Measurements from ENCODE around the gene RPL38. TPM values are rescaled to one million over a fixed set of nuclear protein-coding genes. Genes with fewer than 3 reads are reported as not detected.

Gene RPL38
- total and polyA plus RNA-seq, 2 donors (not counting 1 experiment from before 2014, with no cell fraction given) = 722 to 1,550 TPM

DNA sequence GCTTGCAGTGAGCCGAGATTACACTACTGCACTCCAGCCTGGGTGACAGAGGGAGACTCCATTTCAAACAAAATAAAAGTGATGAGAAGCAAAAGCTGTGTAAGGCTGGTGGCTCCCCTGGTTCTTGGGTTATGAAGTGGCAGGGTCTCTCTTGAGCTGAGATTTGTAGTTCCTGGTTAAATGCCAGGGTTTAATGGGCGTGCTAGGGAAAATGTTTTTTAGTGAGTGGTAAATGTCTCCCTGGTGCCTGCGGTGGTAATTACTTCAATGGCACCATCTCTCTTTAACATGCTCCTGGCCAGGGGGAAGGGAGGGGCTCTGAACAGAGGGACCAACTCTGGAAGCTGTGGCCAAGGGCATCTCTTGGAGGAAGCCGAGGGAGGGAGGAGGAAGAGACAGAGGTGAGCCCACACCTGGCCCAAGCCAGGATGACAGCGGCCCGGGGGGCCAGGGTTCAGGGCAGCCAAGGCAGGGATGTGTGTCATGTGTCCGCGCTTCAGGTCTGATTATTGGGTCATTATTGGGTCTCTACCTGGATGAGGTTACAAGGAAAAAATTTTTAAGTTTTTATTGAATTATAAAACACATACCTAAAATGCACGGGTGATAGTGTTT lies 17.8 kb upstream of the RPL38 start:
- Histone ChIP-seq H3K9ac (ENCODE audit: low read length) (no peak overlapping the region), H2AFZ (ENCODE audit: insufficient read depth, low read depth, low read length, poor library complexity, severe bottlenecking) (no peak overlapping the region), H3K27ac (ENCODE audit: low read length in 2 of 2) (no peak overlapping the region), H3K4me2 (replicated peaks; ENCODE audit: low read depth, low read length, poor library complexity, severe bottlenecking) (no peak overlapping the region), H4K20me1 (ENCODE audit: control insufficient read depth, insufficient read depth, low read length, poor library complexity, severe bottlenecking) (no peaks in the 10 kb centered on the region), H3K4me3 (ENCODE audit: control extremely low read depth in 1 of 5, extremely low read depth in 1 of 5, insufficient read depth in 1 of 5, low read depth in 2 of 5, low read length in 4 of 5) (no peak overlapping the region), H3K4me1 (ENCODE audit: control insufficient read depth in 2 of 2, insufficient read depth in 2 of 2, low read length in 2 of 2) (no peaks in the 10 kb centered on the region), H3K79me2 (ENCODE audit: control insufficient read depth, insufficient read depth, low read length) (no peaks in the 10 kb centered on the region), H3K9me3 (ENCODE audit: control extremely low read depth in 1 of 3, control insufficient read depth in 2 of 3, insufficient read depth in 1 of 3, low read length in 2 of 3) (peaks cover 0 to 5% (median 3%) of the 10 kb centered on the region in 3 donors), H3K36me3 (replicated peaks in 1 of 2; ENCODE audit: control extremely low read depth in 1 of 2, control insufficient read depth in 1 of 2, extremely low read depth in 1 of 2, insufficient read depth in 2 of 2, low read length in 1 of 2) (no peaks in the 10 kb centered on the region), H3K27me3 (replicated peaks in 1 of 4; ENCODE audit: control extremely low read depth in 1 of 4, control insufficient read depth in 3 of 4, insufficient read depth in 4 of 4, low read length in 3 of 4) (peaks cover 0 to 3% (median 0%) of the 10 kb centered on the region in 4 experiments)
- H3K4me3 Mint-ChIP-seq = no peak overlapping the region
- intact Hi-C loops (cut with micrococcal nuclease) = no loop called here
- no peak overlapping the region for H3K27ac Mint-ChIP-seq
- ChIA-PET POLR2A (no interaction called here), CTCF (no interaction called here)
- DNase-seq (no peak), ATAC-seq (ENCODE audit: low read depth) (no peak)
- WGBS (ENCODE audit: insufficient coverage) = 88% methylated on average over 3 of the region's 9 CpGs
- H3K27me3 Mint-ChIP-seq = peaks cover 30% of the 10 kb centered on the region
- no peaks in the 10 kb centered on the region for H3K4me1 Mint-ChIP-seq
- H3K9me3 Mint-ChIP-seq (ENCODE audit: insufficient read depth) = peaks cover 2% of the 10 kb centered on the region
- no peak for TF ChIP-seq EZH2 (IDR thresholded peaks at IDR 0.05; ENCODE audit: borderline replicate concordance, insufficient read depth, low read depth, low read length, poor library complexity, severe bottlenecking)
- TF ChIP-seq, protein P1, sequence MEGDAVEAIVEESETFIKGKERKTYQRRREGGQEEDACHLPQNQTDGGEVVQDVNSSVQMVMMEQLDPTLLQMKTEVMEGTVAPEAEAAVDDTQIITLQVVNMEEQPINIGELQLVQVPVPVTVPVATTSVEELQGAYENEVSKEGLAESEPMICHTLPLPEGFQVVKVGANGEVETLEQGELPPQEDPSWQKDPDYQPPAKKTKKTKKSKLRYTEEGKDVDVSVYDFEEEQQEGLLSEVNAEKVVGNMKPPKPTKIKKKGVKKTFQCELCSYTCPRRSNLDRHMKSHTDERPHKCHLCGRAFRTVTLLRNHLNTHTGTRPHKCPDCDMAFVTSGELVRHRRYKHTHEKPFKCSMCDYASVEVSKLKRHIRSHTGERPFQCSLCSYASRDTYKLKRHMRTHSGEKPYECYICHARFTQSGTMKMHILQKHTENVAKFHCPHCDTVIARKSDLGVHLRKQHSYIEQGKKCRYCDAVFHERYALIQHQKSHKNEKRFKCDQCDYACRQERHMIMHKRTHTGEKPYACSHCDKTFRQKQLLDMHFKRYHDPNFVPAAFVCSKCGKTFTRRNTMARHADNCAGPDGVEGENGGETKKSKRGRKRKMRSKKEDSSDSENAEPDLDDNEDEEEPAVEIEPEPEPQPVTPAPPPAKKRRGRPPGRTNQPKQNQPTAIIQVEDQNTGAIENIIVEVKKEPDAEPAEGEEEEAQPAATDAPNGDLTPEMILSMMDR (IDR thresholded peaks at IDR 0.05) = no peak

GRCh38 chr17:74186498-74186897 lies 17.0 kb upstream of the RPL38 start:
- DNase-seq (no peak), ATAC-seq (ENCODE audit: low read depth) (no peak)
- Histone ChIP-seq H3K79me2 (ENCODE audit: control insufficient read depth, insufficient read depth, low read length) (no peaks in the 10 kb centered on the region), H3K4me2 (replicated peaks; ENCODE audit: low read depth, low read length, poor library complexity, severe bottlenecking) (no peak overlapping the region), H3K9ac (ENCODE audit: low read length) (no peak overlapping the region), H3K4me3 (ENCODE audit: control extremely low read depth in 1 of 5, extremely low read depth in 1 of 5, insufficient read depth in 1 of 5, low read depth in 2 of 5, low read length in 4 of 5) (no peak overlapping the region), H2AFZ (ENCODE audit: insufficient read depth, low read depth, low read length, poor library complexity, severe bottlenecking) (no peak overlapping the region), H3K27me3 (replicated peaks in 1 of 4; ENCODE audit: control extremely low read depth in 1 of 4, control insufficient read depth in 3 of 4, insufficient read depth in 4 of 4, low read length in 3 of 4) (peaks cover 0 to 3% (median under 1%) of the 10 kb centered on the region in 4 experiments), H3K4me1 (ENCODE audit: control insufficient read depth in 2 of 2, insufficient read depth in 2 of 2, low read length in 2 of 2) (no peaks in the 10 kb centered on the region), H4K20me1 (ENCODE audit: control insufficient read depth, insufficient read depth, low read length, poor library complexity, severe bottlenecking) (no peaks in the 10 kb centered on the region), H3K27ac (ENCODE audit: low read length in 2 of 2) (no peak overlapping the region), H3K9me3 (ENCODE audit: control extremely low read depth in 1 of 3, control insufficient read depth in 2 of 3, insufficient read depth in 1 of 3, low read length in 2 of 3) (peaks cover 0 to 5% (median 3%) of the 10 kb centered on the region in 3 donors), H3K36me3 (replicated peaks in 1 of 2; ENCODE audit: control extremely low read depth in 1 of 2, control insufficient read depth in 1 of 2, extremely low read depth in 1 of 2, insufficient read depth in 2 of 2, low read length in 1 of 2) (no peaks in the 10 kb centered on the region)
- no peak overlapping the region for H3K4me3 Mint-ChIP-seq
- WGBS (ENCODE audit: insufficient coverage) = 93% methylated on average over 14 of the region's 20 CpGs
- no peaks in the 10 kb centered on the region for H3K4me1 Mint-ChIP-seq
- H3K27me3 Mint-ChIP-seq = peaks cover 30% of the 10 kb centered on the region
- intact Hi-C loops (cut with micrococcal nuclease) = no loop called here
- TF ChIP-seq, protein P1 (IDR thresholded peaks at IDR 0.05) = no peak
- no peak for TF ChIP-seq EZH2 (IDR thresholded peaks at IDR 0.05; ENCODE audit: borderline replicate concordance, insufficient read depth, low read depth, low read length, poor library complexity, severe bottlenecking)
- peaks cover 2% of the 10 kb centered on the region for H3K9me3 Mint-ChIP-seq (ENCODE audit: insufficient read depth)
- ChIA-PET POLR2A (no interaction called here), CTCF (no interaction called here)
- H3K27ac Mint-ChIP-seq = no peak overlapping the region
